Activated CD4-positive, alpha-beta T cell treated with anti-CD3 and anti-CD28 coated beads for 36 hours (primary cell): ENCODE data around the gene PYGB. TPM values are rescaled to one million over a fixed set of nuclear protein-coding genes. Genes with fewer than 3 reads are reported as not detected.

ENCODE experiments used
- ATAC-seq: fragments of 200-7000 bp; cut with Tn5 transposase; one replicate; pipeline ENCODE4 v1.10.0; 2021; ENCODE audit warnings: mild to moderate bottlenecking, moderate library complexity
- CTCF ChIA-PET: fragments of 350-600 bp; sonication (Branson Sonifier 250); formaldehyde crosslinking; loops from one replicate; lab custom pipeline; 2021; ENCODE audit warnings: antibody characterized with exemption; lab: Charles Lee
- POLR2A ChIA-PET: fragments of 350-600 bp; sonication (Branson Sonifier 250); formaldehyde crosslinking; loops from one replicate; lab custom pipeline; 2021; ENCODE audit warnings: antibody characterized with exemption, inconsistent platforms; lab: Charles Lee
- DNase-seq: peaks from one replicate; pipeline ENCODE4 v3.0.0-alpha.2; 2020
- H3K27ac Mint-ChIP-seq: one replicate; pipeline ENCODE4 v1.8.0; 2021; ENCODE audit warnings: mixed read lengths
- H3K27me3 Mint-ChIP-seq: one replicate; pipeline ENCODE4 v1.8.0; 2021; ENCODE audit warnings: mixed read lengths
- H3K36me3 Mint-ChIP-seq: one replicate; pipeline ENCODE4 v1.8.0; 2021; ENCODE audit warnings: low read depth, mixed read lengths
- H3K4me1 Mint-ChIP-seq: one replicate; pipeline ENCODE4 v1.8.0; 2021; ENCODE audit warnings: mixed read lengths
- H3K4me3 Mint-ChIP-seq: one replicate; pipeline ENCODE4 v1.8.0; 2021; ENCODE audit warnings: mild to moderate bottlenecking, moderate library complexity, mixed read lengths
- H3K9me3 Mint-ChIP-seq: one replicate; pipeline ENCODE4 v1.8.0; 2021; ENCODE audit warnings: low read depth, mixed read lengths
- intact Hi-C, 2 experiments: fragments of 100-400 bp; cut with DNase I in 1 of 2; cut with micrococcal nuclease in 1 of 2; formaldehyde crosslinking; loops; one replicate each; pipeline versions ENCODE4 v1.14.2 to v1.15.1; 2022 to 2024; cut with DNase I, micrococcal nuclease
- total RNA-seq, 2 experiments: library from RNA; stranded (reverse); gene quantifications; one replicate each; pipeline ENCODE4 v1.2.3, GENCODE V29; 2021

PYGB gene
- total RNA-seq, 2 experiments from 2014 or later: 18.0 to 21.1 TPM

- Mint-ChIP-seq H3K36me3 (peaks cover 4% of the 10 kb centered on the region), H3K4me3 (no peak overlapping the region), H3K27ac (no peak overlapping the region), H3K9me3 (no peaks in the 10 kb centered on the region), H3K4me1 (peaks cover 61% of the 10 kb centered on the region), H3K27me3 (peaks cover 3% of the 10 kb centered on the region)
- ChIA-PET CTCF (interaction anchor here (0.7 to 2.1 kb wide), 3 partner anchors 8 to 156 kb away, joined by 3 to 8 read pairs (median 7); partner anchors contain the start of gene GINS1), POLR2A (no interaction called here)
- no peak for ATAC-seq
- intact Hi-C loops: no loop called here
- no peak for DNase-seq
Observed at GRCh38 chr20:25251019-25251418, 3.1 kb downstream of the PYGB start.

GRCh38 chr20:25251558-25251957 is 3.7 kb downstream of the PYGB start:
- peaks cover 56% of the 10 kb centered on the region for H3K4me1 Mint-ChIP-seq
- intact Hi-C loops: no loop called here
- DNase-seq (no peak), ATAC-seq (no peak)
- CTCF ChIA-PET: interaction anchor here (0.9 to 2.1 kb wide), 3 partner anchors 10 to 254 kb away, joined by 3 to 8 read pairs (median 4); no protein-coding TSS in a partner anchor
- peaks cover 4% of the 10 kb centered on the region for H3K36me3 Mint-ChIP-seq
- no peak overlapping the region for H3K4me3 Mint-ChIP-seq
- H3K9me3 Mint-ChIP-seq: no peaks in the 10 kb centered on the region
- H3K27ac Mint-ChIP-seq: no peak overlapping the region
- no peaks in the 10 kb centered on the region for H3K27me3 Mint-ChIP-seq
- POLR2A ChIA-PET: interaction anchor here (0.7 kb wide), 1 partner anchor 218 kb away, joined by 4 read pairs; no protein-coding TSS in a partner anchor

GRCh38 chr20:25252230-25252651 is 4.4 kb downstream of the PYGB start:
- Mint-ChIP-seq H3K4me3 (no peak overlapping the region), H3K9me3 (no peaks in the 10 kb centered on the region), H3K27me3 (no peaks in the 10 kb centered on the region), H3K36me3 (peaks cover 4% of the 10 kb centered on the region), H3K4me1 (peaks cover 53% of the 10 kb centered on the region), H3K27ac (peak overlapping the region; percentile 45)
- ATAC-seq (no peak), DNase-seq (no peak)
- POLR2A ChIA-PET: interaction anchor here (0.7 kb wide), 1 partner anchor 218 kb away, joined by 4 read pairs; no protein-coding TSS in a partner anchor
- CTCF ChIA-PET: interaction anchor here (0.9 to 1.0 kb wide), 2 partner anchors 9 to 255 kb away, joined by 3 to 4 read pairs; no protein-coding TSS in a partner anchor
- intact Hi-C loops: no loop called here

- POLR2A ChIA-PET: no interaction called here
- H3K36me3 Mint-ChIP-seq: peaks cover 4% of the 10 kb centered on the region
- CTCF ChIA-PET: no interaction called here
- H3K27me3 Mint-ChIP-seq: no peaks in the 10 kb centered on the region
- ATAC-seq (no peak), DNase-seq (no peak)
- peaks cover 54% of the 10 kb centered on the region for H3K4me1 Mint-ChIP-seq
- no peak overlapping the region for H3K4me3 Mint-ChIP-seq
- intact Hi-C loops: no loop called here
- no peak overlapping the region for H3K27ac Mint-ChIP-seq
- no peaks in the 10 kb centered on the region for H3K9me3 Mint-ChIP-seq
Observed at GRCh38 chr20:25252686-25253421, 5.0 kb downstream of the PYGB start.

GRCh38 chr20:25253606-25254275 is 5.9 kb downstream of the PYGB start:
- intact Hi-C loops: no loop called here
- Mint-ChIP-seq H3K36me3 (peaks cover 6% of the 10 kb centered on the region), H3K4me3 (no peak overlapping the region), H3K4me1 (peaks cover 61% of the 10 kb centered on the region), H3K27me3 (no peaks in the 10 kb centered on the region), H3K27ac (no peak overlapping the region), H3K9me3 (no peaks in the 10 kb centered on the region)
- ATAC-seq: no peak
- no peak for DNase-seq
- CTCF ChIA-PET: interaction anchor here (1.0 kb wide), 1 partner anchor 75 kb away, joined by 3 read pairs; no protein-coding TSS in a partner anchor
- POLR2A ChIA-PET: no interaction called here

- Mint-ChIP-seq H3K27ac (peak overlapping the region; percentile 30), H3K4me3 (no peak overlapping the region), H3K36me3 (peaks cover 8% of the 10 kb centered on the region), H3K27me3 (no peaks in the 10 kb centered on the region), H3K9me3 (no peaks in the 10 kb centered on the region), H3K4me1 (peaks cover 61% of the 10 kb centered on the region)
- intact Hi-C loops: no loop called here
- ChIA-PET POLR2A (no interaction called here), CTCF (interaction anchor here (0.8 to 1.0 kb wide), 2 partner anchors 75 to 153 kb away, joined by 3 read pairs; no protein-coding TSS in a partner anchor)
- DNase-seq (no peak), ATAC-seq (no peak)
Observed at GRCh38 chr20:25254571-25254970, 6.7 kb downstream of the PYGB start.

- Mint-ChIP-seq H3K36me3 (peaks cover 13% of the 10 kb centered on the region), H3K9me3 (no peaks in the 10 kb centered on the region), H3K27ac (no peak overlapping the region), H3K4me3 (no peak overlapping the region), H3K27me3 (no peaks in the 10 kb centered on the region), H3K4me1 (peaks cover 62% of the 10 kb centered on the region)
- DNase-seq (no peak), ATAC-seq (no peak)
- POLR2A ChIA-PET: no interaction called here
- intact Hi-C loops: no loop called here
- CTCF ChIA-PET: interaction anchor here (0.8 kb wide), 1 partner anchor 154 kb away, joined by 3 read pairs; no protein-coding TSS in a partner anchor
Observed at GRCh38 chr20:25254986-25255680, 7.2 kb downstream of the PYGB start.

GRCh38 chr20:25256226-25256859 is 8.5 kb downstream of the PYGB start:
- Mint-ChIP-seq H3K4me1 (peaks cover 61% of the 10 kb centered on the region), H3K4me3 (no peak overlapping the region), H3K36me3 (peaks cover 24% of the 10 kb centered on the region), H3K9me3 (no peaks in the 10 kb centered on the region), H3K27me3 (no peaks in the 10 kb centered on the region), H3K27ac (no peak overlapping the region)
- ChIA-PET POLR2A (no interaction called here), CTCF (interaction anchor here (1.3 kb wide), 1 partner anchor 37 kb away, joined by 4 read pairs; no protein-coding TSS in a partner anchor)
- DNase-seq (no peak), ATAC-seq (no peak)
- intact Hi-C loops: no loop called here

- Mint-ChIP-seq H3K27ac (no peak overlapping the region), H3K4me1 (peaks cover 59% of the 10 kb centered on the region), H3K9me3 (no peaks in the 10 kb centered on the region), H3K27me3 (no peaks in the 10 kb centered on the region), H3K36me3 (peaks cover 31% of the 10 kb centered on the region), H3K4me3 (no peak overlapping the region)
- ATAC-seq (no peak), DNase-seq (no peak)
- intact Hi-C loops: no loop called here
- ChIA-PET POLR2A (no interaction called here), CTCF (interaction anchor here (1.3 kb wide), 1 partner anchor 36 kb away, joined by 4 read pairs; no protein-coding TSS in a partner anchor)
Observed at GRCh38 chr20:25257130-25257529, 9.2 kb downstream of the PYGB start.

GRCh38 chr20:25257756-25258475 is 10.0 kb downstream of the PYGB start:
- ChIA-PET POLR2A (no interaction called here), CTCF (interaction anchor here (0.6 to 1.6 kb wide), 2 partner anchors 8 to 84 kb away, joined by 3 to 7 read pairs; no protein-coding TSS in a partner anchor)
- H3K27me3 Mint-ChIP-seq: no peaks in the 10 kb centered on the region
- no peaks in the 10 kb centered on the region for H3K9me3 Mint-ChIP-seq
- no peak overlapping the region for H3K27ac Mint-ChIP-seq
- peaks cover 30% of the 10 kb centered on the region for H3K36me3 Mint-ChIP-seq
- DNase-seq (no peak), ATAC-seq (no peak)
- H3K4me3 Mint-ChIP-seq: no peak overlapping the region
- peaks cover 51% of the 10 kb centered on the region for H3K4me1 Mint-ChIP-seq
- intact Hi-C loops: no loop called here
